BLaER1 treated with 17β-estradiol and CSF1 and Interleukin-3, amounts not matched to agents 10 nM and 100 nM (cell line): Measurements from ENCODE around the gene MYL5.
"Not testable (repeated sequence)": the region's sequence is repeated elsewhere in the genome, so short reads cannot be mapped to it uniquely, and the experiment has no call there.

Source experiments
- H3K27ac ChIP-seq, 11 experiments: shearing (Covaris generic); formaldehyde crosslinking; 2 replicates each; pipeline ENCODE4 v1.8.1; 2022
- H3K27me3 ChIP-seq, 11 experiments: shearing (Covaris generic); formaldehyde crosslinking; 2 replicates each; pipeline ENCODE4 v1.8.1; 2022
- H3K36me3 ChIP-seq, 11 experiments: shearing (Covaris generic); formaldehyde crosslinking; 2 replicates each; pipeline ENCODE4 v1.8.1; 2022
- H3K4me1 ChIP-seq, 10 experiments: shearing (Covaris generic); formaldehyde crosslinking; 2 replicates each; pipeline ENCODE4 v1.8.1; 2022
- H3K4me2 ChIP-seq, 11 experiments: shearing (Covaris generic); formaldehyde crosslinking; 2 replicates each; pipeline ENCODE4 v1.8.1; 2022
- H3K4me3 ChIP-seq, 10 experiments: shearing (Covaris generic); formaldehyde crosslinking; 2 replicates each; pipeline ENCODE4 v1.8.1; 2022
- H3K9ac ChIP-seq, 11 experiments: shearing (Covaris generic); formaldehyde crosslinking; 2 replicates each; pipeline ENCODE4 v1.8.1; 2022
- H3K9me3 ChIP-seq, 11 experiments: shearing (Covaris generic); formaldehyde crosslinking; replicated peaks in 1 of 11; 2 replicates each; pipeline ENCODE4 v1.8.1; 2022
- H4K20me1 ChIP-seq, 11 experiments: shearing (Covaris generic); formaldehyde crosslinking; 2 replicates each; pipeline ENCODE4 v1.8.1; 2022
- Cebpa-rat ChIP-seq, 11 experiments: shearing (Covaris generic); IDR thresholded peaks; 2 replicates each; pipeline ENCODE4 v1.8.1; 2022

Gene MYL5

DNA sequence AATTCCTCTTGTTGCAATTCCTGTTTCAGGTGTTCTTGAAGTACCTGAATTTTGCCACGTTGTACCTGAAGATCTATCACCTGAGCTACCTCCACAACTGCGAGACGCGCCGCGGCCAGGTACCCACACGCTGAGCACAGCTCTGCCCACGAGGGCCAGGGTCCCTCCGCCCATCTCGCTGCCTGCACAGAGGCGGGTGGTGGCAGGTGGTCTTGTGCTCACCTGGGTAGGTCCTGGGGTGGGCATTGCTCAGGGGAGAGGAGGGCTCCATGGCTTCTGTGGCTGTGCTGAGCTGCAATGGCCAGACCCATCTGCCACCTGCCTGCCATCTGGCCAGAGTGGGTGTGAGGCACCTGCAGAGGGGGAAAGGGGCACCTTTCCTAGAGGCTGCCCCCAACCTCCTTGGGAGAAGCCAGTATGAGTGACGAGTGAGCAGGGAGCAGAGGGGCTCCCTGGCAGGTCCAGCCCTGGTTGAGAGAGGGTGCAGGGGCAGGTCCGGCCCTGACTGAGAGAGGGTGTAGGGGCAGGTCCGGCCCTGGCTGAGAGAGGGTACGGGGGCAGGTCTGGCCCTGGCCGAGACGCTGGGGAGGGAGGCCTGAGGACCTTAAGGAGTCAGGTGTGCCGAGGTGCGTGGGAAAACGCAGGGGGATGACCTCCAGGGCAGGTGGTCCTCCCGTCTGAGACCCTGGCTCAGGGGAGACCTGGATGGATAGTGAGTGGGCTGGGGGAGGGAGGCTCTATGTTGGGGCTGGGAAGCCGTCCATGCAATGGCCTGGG is 38.3 kb upstream of the MYL5 start:
- H4K20me1 ChIP-seq, result no peaks in the 10 kb centered on the region
- TF ChIP-seq Cebpa-rat (IDR thresholded peaks at IDR 0.05), result no peak
- no peaks in the 10 kb centered on the region for H3K27me3 ChIP-seq
- H3K9ac ChIP-seq, result no peak overlapping the region
- H3K4me3 ChIP-seq, result no peak overlapping the region
- H3K9me3 ChIP-seq, result peaks cover 26 to 44% (median 33%) of the 10 kb centered on the region in 11 experiments
- no peak overlapping the region for H3K4me2 ChIP-seq
- no peaks in the 10 kb centered on the region for H3K4me1 ChIP-seq
- H3K27ac ChIP-seq, result no peak overlapping the region
- H3K36me3 ChIP-seq, result no peaks in the 10 kb centered on the region

- Histone ChIP-seq H3K4me3 (no peak overlapping the region), H3K36me3 (no peaks in the 10 kb centered on the region), H3K9ac (no peak overlapping the region), H3K9me3 (peaks cover 25 to 44% (median 33%) of the 10 kb centered on the region in 11 experiments), H3K27ac (no peak overlapping the region), H4K20me1 (no peaks in the 10 kb centered on the region), H3K4me2 (no peak overlapping the region), H3K4me1 (no peaks in the 10 kb centered on the region), H3K27me3 (no peaks in the 10 kb centered on the region)
- no peak for TF ChIP-seq Cebpa-rat (IDR thresholded peaks at IDR 0.05)
These were observed 37.6 kb upstream of the MYL5 start for GRCh38 chr4:636628-637159.

DNA sequence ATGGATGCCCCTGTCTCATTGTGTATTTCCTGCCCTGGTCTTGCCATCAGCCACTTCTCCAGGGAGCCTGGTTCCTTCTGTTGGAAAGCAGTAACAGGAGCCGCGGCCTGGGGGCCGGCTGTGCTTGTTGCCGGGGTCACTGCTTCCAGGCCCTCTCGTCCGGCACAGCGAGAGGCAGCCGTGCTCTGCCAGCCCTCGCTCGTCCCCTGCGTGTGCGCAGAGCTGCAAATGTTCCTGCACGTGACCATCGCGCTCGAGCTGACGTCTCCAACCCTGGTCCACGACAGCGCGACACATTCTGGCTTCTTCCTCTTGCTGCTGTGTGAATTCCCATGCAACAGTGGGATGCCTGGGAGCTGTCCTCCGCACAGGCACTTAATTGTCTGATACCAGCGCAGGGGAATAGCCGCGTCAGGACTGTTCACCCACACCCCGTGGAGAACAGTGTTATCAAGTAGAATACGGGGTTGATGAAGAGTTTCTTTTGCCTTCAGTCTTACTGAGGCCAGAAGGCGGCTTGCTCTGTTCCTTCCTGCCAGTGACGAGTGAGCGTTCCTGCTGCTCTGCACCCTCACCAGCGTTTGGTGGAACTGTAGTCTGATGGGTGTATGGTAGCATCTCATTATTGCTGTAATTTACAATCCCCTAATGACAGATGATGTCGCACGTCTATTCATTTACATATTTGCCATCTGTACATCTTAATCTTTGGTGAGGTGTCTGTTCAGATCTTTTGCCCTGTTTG is 36.6 kb upstream of the MYL5 start:
- H3K36me3 ChIP-seq, result no peaks in the 10 kb centered on the region
- no peaks in the 10 kb centered on the region for H4K20me1 ChIP-seq
- no peak for TF ChIP-seq Cebpa-rat (IDR thresholded peaks at IDR 0.05)
- no peaks in the 10 kb centered on the region for H3K27me3 ChIP-seq
- H3K4me3 ChIP-seq, result no peak overlapping the region
- no peak overlapping the region for H3K27ac ChIP-seq
- H3K4me2 ChIP-seq, result no peak overlapping the region
- peaks cover 25 to 44% (median 33%) of the 10 kb centered on the region in 11 experiments for H3K9me3 ChIP-seq
- no peak overlapping the region for H3K9ac ChIP-seq
- no peaks in the 10 kb centered on the region for H3K4me1 ChIP-seq

DNA sequence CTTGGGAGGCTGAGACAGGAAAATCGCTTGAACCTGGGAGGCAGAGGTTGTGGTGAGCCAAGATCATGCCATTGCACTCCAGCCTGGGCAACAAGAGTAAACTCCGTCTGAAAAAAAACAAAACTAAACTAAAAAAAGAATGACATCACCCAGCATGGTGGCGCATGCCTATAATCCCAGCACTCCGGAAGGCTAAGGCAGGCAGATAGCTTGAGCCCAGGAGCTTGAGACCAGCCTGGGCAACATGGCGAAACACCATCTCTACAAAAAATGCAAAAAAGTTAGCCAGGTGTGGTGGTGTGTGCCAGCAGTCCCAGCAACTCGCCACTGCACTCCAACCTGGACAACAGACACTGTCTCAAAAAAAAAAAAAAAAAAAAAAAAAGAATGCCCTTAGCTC is 32.0 kb upstream of the MYL5 start:
- H3K36me3 ChIP-seq, H3K27ac ChIP-seq, H3K9ac ChIP-seq, H4K20me1 ChIP-seq, H3K27me3 ChIP-seq, H3K4me2 ChIP-seq, H3K4me3 ChIP-seq: not testable (repeated sequence)
- peaks cover 51 to 70% (median 58%) of the 10 kb centered on the region in 11 experiments for H3K9me3 ChIP-seq
- peaks cover 8 to 20% (median 15%) of the 10 kb centered on the region in 10 experiments for H3K4me1 ChIP-seq

DNA sequence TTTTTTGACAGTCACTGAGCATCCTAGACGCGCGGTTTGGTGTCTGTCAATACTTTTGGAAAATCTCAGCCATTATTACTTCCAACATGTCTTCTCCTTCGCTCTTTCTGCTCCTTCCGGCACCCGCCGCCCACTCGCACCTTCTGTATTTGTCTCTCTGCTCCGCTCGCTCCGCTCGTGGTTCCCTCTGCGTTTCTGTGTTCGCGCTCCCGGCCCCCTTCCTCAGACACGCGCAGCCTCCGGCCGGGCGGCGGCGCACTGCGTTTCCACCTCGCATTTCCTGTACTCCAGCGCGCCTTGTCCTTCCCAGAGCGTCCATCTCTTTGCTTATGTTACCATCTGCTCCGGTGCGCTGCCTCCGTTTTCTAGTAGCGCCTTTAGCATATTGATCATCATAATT is 27.9 kb upstream of the MYL5 start:
- no peak overlapping the region; a peak in 1 of 22 replicates for H3K9ac ChIP-seq
- H3K4me1 ChIP-seq, result peaks cover 14 to 35% (median 17%) of the 10 kb centered on the region in 10 experiments
- H3K4me3 ChIP-seq, result peak overlapping the region in 2 of 10 experiments; percentile 0 to 23; a peak in 1 of 20 replicates
- H3K36me3 ChIP-seq, result no peaks in the 10 kb centered on the region
- peak overlapping the region; percentile 44 to 77 (median 59) for H3K4me2 ChIP-seq
- no peaks in the 10 kb centered on the region for H4K20me1 ChIP-seq
- TF ChIP-seq Cebpa-rat (IDR thresholded peaks at IDR 0.05), result no peak
- H3K9me3 ChIP-seq, result peaks cover 62 to 88% (median 68%) of the 10 kb centered on the region in 11 experiments
- peak overlapping the region in 2 of 11 experiments; percentile 3 to 21; a peak in 2 of 22 replicates for H3K27ac ChIP-seq
- no peaks in the 10 kb centered on the region for H3K27me3 ChIP-seq

DNA sequence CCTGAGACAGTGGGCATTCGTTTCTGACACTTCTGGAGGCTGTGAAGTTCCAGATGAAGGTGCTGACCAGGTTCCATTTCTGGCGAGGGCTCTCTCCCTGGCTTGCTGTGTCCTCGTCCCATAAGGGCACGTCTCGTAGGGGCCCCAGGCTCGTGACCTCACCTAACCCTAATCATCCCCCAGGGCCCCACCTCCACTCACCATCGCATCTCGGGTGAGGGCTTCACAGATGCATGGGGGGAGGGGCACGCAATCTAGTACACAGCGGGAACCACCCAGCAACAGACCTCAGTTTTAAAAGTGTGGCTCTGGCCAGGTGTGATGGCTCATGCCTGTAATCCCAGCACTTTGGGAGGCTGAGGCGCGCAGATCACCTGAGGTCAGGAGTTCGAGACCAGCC is 26.9 kb upstream of the MYL5 start:
- Histone ChIP-seq H4K20me1 (no peaks in the 10 kb centered on the region), H3K27me3 (no peaks in the 10 kb centered on the region), H3K27ac (no peak overlapping the region), H3K4me3 (no peak overlapping the region), H3K9me3 (peaks cover 52 to 78% (median 58%) of the 10 kb centered on the region in 11 experiments), H3K36me3 (no peaks in the 10 kb centered on the region), H3K4me2 (peak overlapping the region in 1 of 11 experiments; percentile 10; a peak in 1 of 22 replicates), H3K9ac (no peak overlapping the region), H3K4me1 (peaks cover 14 to 35% (median 17%) of the 10 kb centered on the region in 10 experiments)
- no peak for TF ChIP-seq Cebpa-rat (IDR thresholded peaks at IDR 0.05)

- peaks cover 39 to 65% (median 46%) of the 10 kb centered on the region in 11 experiments for H3K9me3 ChIP-seq
- H3K36me3 ChIP-seq, result no peaks in the 10 kb centered on the region
- H3K4me3 ChIP-seq, result no peak overlapping the region
- no peaks in the 10 kb centered on the region for H4K20me1 ChIP-seq
- H3K4me2 ChIP-seq, result no peak overlapping the region
- H3K27ac ChIP-seq, result no peak overlapping the region
- no peaks in the 10 kb centered on the region for H3K27me3 ChIP-seq
- H3K4me1 ChIP-seq, result peaks cover 14 to 35% (median 17%) of the 10 kb centered on the region in 10 experiments
- no peak overlapping the region for H3K9ac ChIP-seq
- TF ChIP-seq Cebpa-rat (IDR thresholded peaks at IDR 0.05), result no peak
These were observed 25.6 kb upstream of the MYL5 start for GRCh38 chr4:648579-649292.

GRCh38 chr4:649293-649625 is 25.1 kb upstream of the MYL5 start:
- Histone ChIP-seq H4K20me1 (no peaks in the 10 kb centered on the region), H3K4me3 (no peak overlapping the region), H3K27ac (no peak overlapping the region), H3K9me3 (peaks cover 34 to 60% (median 41%) of the 10 kb centered on the region in 11 experiments), H3K4me2 (peak overlapping the region in 6 of 11 experiments; percentile 2 to 55 (median 24); a peak in 5 of 22 replicates), H3K9ac (no peak overlapping the region), H3K36me3 (no peaks in the 10 kb centered on the region), H3K27me3 (no peaks in the 10 kb centered on the region), H3K4me1 (peaks cover 14 to 35% (median 17%) of the 10 kb centered on the region in 10 experiments)
- no peak for TF ChIP-seq Cebpa-rat (IDR thresholded peaks at IDR 0.05)
